GM12892 (cell line): Measurements from ENCODE around the gene MATN1.
A peak's percentile ranks its signal among the peaks of the same experiment; 100 is the strongest.

ENCODE experiments used
- POLR2A ChIP-seq: IDR thresholded peaks from 2 replicates; pipeline ENCODE4 v1.6.1; 2011; ENCODE audit warnings: low read depth, low read length, control low read depth
- POLR2AphosphoS5 ChIP-seq: IDR thresholded peaks from 2 replicates; pipeline ENCODE4 v1.6.1; 2011; ENCODE audit warnings: low read depth, low read length, control low read depth

- TF ChIP-seq POLR2A (peak; percentile 61; the same call in 1 of the 2 replicates), POLR2AphosphoS5 (peak; percentile 68; the same call in 1 of the 2 replicates)
Measured at GRCh38 chr1:30750731-30751291, 27.4 kb upstream of the MATN1 start.
